ENCODE data around the gene BID. TPM values are rescaled to one million over a fixed set of nuclear protein-coding genes. Genes with fewer than 3 reads are reported as not detected.

The BID gene
- polyA plus RNA-seq, 1 donor from 2014 or later: 88.6 TPM

GRCh38 chr22:17818180-17818579 is 43.9 kb upstream of the BID start:
- no peak for TF ChIP-seq POLR2AphosphoS5 (IDR thresholded peaks at IDR 0.05)
- TF ChIP-seq, protein P1, sequence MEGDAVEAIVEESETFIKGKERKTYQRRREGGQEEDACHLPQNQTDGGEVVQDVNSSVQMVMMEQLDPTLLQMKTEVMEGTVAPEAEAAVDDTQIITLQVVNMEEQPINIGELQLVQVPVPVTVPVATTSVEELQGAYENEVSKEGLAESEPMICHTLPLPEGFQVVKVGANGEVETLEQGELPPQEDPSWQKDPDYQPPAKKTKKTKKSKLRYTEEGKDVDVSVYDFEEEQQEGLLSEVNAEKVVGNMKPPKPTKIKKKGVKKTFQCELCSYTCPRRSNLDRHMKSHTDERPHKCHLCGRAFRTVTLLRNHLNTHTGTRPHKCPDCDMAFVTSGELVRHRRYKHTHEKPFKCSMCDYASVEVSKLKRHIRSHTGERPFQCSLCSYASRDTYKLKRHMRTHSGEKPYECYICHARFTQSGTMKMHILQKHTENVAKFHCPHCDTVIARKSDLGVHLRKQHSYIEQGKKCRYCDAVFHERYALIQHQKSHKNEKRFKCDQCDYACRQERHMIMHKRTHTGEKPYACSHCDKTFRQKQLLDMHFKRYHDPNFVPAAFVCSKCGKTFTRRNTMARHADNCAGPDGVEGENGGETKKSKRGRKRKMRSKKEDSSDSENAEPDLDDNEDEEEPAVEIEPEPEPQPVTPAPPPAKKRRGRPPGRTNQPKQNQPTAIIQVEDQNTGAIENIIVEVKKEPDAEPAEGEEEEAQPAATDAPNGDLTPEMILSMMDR (IDR thresholded peaks at IDR 0.05; ENCODE audit: poor library complexity, severe bottlenecking): no peak
- no peak for TF ChIP-seq TAF1 (IDR thresholded peaks at IDR 0.05; ENCODE audit: low read depth)
- TF ChIP-seq, protein P2, sequence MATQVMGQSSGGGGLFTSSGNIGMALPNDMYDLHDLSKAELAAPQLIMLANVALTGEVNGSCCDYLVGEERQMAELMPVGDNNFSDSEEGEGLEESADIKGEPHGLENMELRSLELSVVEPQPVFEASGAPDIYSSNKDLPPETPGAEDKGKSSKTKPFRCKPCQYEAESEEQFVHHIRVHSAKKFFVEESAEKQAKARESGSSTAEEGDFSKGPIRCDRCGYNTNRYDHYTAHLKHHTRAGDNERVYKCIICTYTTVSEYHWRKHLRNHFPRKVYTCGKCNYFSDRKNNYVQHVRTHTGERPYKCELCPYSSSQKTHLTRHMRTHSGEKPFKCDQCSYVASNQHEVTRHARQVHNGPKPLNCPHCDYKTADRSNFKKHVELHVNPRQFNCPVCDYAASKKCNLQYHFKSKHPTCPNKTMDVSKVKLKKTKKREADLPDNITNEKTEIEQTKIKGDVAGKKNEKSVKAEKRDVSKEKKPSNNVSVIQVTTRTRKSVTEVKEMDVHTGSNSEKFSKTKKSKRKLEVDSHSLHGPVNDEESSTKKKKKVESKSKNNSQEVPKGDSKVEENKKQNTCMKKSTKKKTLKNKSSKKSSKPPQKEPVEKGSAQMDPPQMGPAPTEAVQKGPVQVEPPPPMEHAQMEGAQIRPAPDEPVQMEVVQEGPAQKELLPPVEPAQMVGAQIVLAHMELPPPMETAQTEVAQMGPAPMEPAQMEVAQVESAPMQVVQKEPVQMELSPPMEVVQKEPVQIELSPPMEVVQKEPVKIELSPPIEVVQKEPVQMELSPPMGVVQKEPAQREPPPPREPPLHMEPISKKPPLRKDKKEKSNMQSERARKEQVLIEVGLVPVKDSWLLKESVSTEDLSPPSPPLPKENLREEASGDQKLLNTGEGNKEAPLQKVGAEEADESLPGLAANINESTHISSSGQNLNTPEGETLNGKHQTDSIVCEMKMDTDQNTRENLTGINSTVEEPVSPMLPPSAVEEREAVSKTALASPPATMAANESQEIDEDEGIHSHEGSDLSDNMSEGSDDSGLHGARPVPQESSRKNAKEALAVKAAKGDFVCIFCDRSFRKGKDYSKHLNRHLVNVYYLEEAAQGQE (IDR thresholded peaks at IDR 0.05; ENCODE audit: borderline replicate concordance): no peak
- TF ChIP-seq RAD21 (conservative IDR thresholded peaks at IDR 0.05): no peak
- TF ChIP-seq EZH2 (IDR thresholded peaks at IDR 0.05; ENCODE audit: borderline replicate concordance, insufficient read depth, low read length, poor library complexity, severe bottlenecking): no peak
- no peak for TF ChIP-seq SMC3 (conservative IDR thresholded peaks at IDR 0.05; ENCODE audit: poor library complexity)
- no peak for TF ChIP-seq MXI1 (conservative IDR thresholded peaks at IDR 0.05; ENCODE audit: poor library complexity, severe bottlenecking)
- TF ChIP-seq EP300 (conservative IDR thresholded peaks at IDR 0.05; ENCODE audit: poor library complexity, severe bottlenecking): no peak
- H3K36me3 ChIP-seq (ENCODE audit: insufficient read depth, low read length): no peaks in the 10 kb centered on the region

GRCh38 chr22:17817511-17818065 is 43.3 kb upstream of the BID start:
- H4K20me1 ChIP-seq (ENCODE audit: insufficient read depth): no peaks in the 10 kb centered on the region
- no peaks in the 10 kb centered on the region for H3K27me3 ChIP-seq (ENCODE audit: insufficient read depth, low read depth, low read length)
- TF ChIP-seq SMC3 (conservative IDR thresholded peaks at IDR 0.05; ENCODE audit: poor library complexity) (no peak), EP300 (conservative IDR thresholded peaks at IDR 0.05; ENCODE audit: poor library complexity, severe bottlenecking) (no peak), TAF1 (IDR thresholded peaks at IDR 0.05; ENCODE audit: low read depth) (no peak), EZH2 (IDR thresholded peaks at IDR 0.05; ENCODE audit: borderline replicate concordance, insufficient read depth, low read length, poor library complexity, severe bottlenecking) (no peak), MXI1 (conservative IDR thresholded peaks at IDR 0.05; ENCODE audit: poor library complexity, severe bottlenecking) (no peak), POLR2AphosphoS5 (IDR thresholded peaks at IDR 0.05) (no peak), RAD21 (conservative IDR thresholded peaks at IDR 0.05) (no peak)
- TF ChIP-seq, protein P2 (IDR thresholded peaks at IDR 0.05; ENCODE audit: borderline replicate concordance): no peak
- TF ChIP-seq, protein P1 (IDR thresholded peaks at IDR 0.05; ENCODE audit: poor library complexity, severe bottlenecking): no peak
- H3K4me3 ChIP-seq (ENCODE audit: low read length): no peak overlapping the region
- H3K9me2 ChIP-seq (ENCODE audit: insufficient read depth, low read length): no peaks in the 10 kb centered on the region
- no peak overlapping the region for H3K27ac ChIP-seq (ENCODE audit: low read length)
- no peak overlapping the region for H3K4me2 ChIP-seq (ENCODE audit: low read length)
- no peak overlapping the region for H2AFZ ChIP-seq (ENCODE audit: low read depth, low read length)
- no peaks in the 10 kb centered on the region for H3K36me3 ChIP-seq (ENCODE audit: insufficient read depth, low read length)
- H3K9ac ChIP-seq (ENCODE audit: low read length): no peak overlapping the region
- H3K79me2 ChIP-seq (replicated peaks; ENCODE audit: insufficient read depth, low read length): no peaks in the 10 kb centered on the region
- no peaks in the 10 kb centered on the region for H3K9me3 ChIP-seq (ENCODE audit: low read length)
- no peaks in the 10 kb centered on the region for H3F3A ChIP-seq (ENCODE audit: insufficient read depth, low read length, poor library complexity, severe bottlenecking)

More at GRCh38 chr22:17818180-17818579, 43.9 kb upstream of the BID start:
- H3K27ac ChIP-seq (ENCODE audit: low read length): no peak overlapping the region
- H3K4me3 ChIP-seq (ENCODE audit: low read length): no peak overlapping the region
- H3F3A ChIP-seq (ENCODE audit: insufficient read depth, low read length, poor library complexity, severe bottlenecking): no peaks in the 10 kb centered on the region
- no peaks in the 10 kb centered on the region for H4K20me1 ChIP-seq (ENCODE audit: insufficient read depth)
- H3K9me2 ChIP-seq (ENCODE audit: insufficient read depth, low read length): no peaks in the 10 kb centered on the region
- H3K79me2 ChIP-seq (replicated peaks; ENCODE audit: insufficient read depth, low read length): no peaks in the 10 kb centered on the region
- no peaks in the 10 kb centered on the region for H3K9me3 ChIP-seq (ENCODE audit: low read length)
- no peak overlapping the region for H2AFZ ChIP-seq (ENCODE audit: low read depth, low read length)
- no peak overlapping the region for H3K9ac ChIP-seq (ENCODE audit: low read length)
- no peak overlapping the region for H3K4me2 ChIP-seq (ENCODE audit: low read length)
- no peaks in the 10 kb centered on the region for H3K27me3 ChIP-seq (ENCODE audit: insufficient read depth, low read depth, low read length)

Measured in neural cell (in vitro differentiated cells).